SH-SY5Y (cell line): ENCODE results near the gene PEX7.

Experiments used
- GATA2 ChIP-seq: IDR thresholded peaks from 2 replicates; pipeline ENCODE4 v1.6.1; 2011; ENCODE audit warnings: mild to moderate bottlenecking, low read depth, low read length
- GATA3 ChIP-seq: IDR thresholded peaks from 2 replicates; pipeline ENCODE4 v1.6.1; 2011; ENCODE audit warnings: low read depth, mild to moderate bottlenecking, low read length, moderate library complexity

DNA sequence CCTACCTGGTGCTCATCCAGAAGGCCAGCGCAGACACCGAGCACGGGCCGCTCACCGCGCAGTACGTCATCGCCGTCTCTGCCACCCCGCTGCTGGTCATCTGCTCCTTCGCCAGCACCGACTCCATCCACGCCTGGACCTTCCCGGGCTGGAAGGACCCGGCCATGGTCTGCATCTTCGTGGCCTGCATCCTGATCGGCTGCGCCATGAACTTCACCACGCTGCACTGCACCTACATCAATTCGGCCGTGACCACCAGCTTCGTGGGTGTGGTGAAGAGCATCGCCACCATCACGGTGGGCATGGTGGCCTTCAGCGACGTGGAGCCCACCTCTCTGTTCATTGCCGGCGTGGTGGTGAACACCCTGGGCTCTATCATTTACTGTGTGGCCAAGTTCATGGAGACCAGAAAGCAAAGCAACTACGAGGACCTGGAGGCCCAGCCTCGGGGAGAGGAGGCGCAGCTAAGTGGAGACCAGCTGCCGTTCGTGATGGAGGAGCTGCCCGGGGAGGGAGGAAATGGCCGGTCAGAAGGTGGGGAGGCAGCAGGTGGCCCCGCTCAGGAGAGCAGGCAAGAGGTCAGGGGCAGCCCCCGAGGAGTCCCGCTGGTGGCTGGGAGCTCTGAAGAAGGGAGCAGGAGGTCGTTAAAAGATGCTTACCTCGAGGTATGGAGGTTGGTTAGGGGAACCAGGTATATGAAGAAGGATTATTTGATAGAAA is 101.7 kb downstream of the PEX7 start:
- TF ChIP-seq GATA3: no peak
- TF ChIP-seq GATA2: no peak
